HepG2 (cell line): Measurements from ENCODE around the gene RAPSN. TPM values are rescaled to one million over a fixed set of nuclear protein-coding genes. Genes with fewer than 3 reads are reported as not detected.

Source experiments
- CBFB ChIP-seq: sonication (generic); formaldehyde crosslinking; IDR thresholded peaks from 2 replicates; pipeline ENCODE4 v1.4.0; 2020; ENCODE audit warnings: missing genetic modification reagents
- ETV6 ChIP-seq: sonication (generic); formaldehyde crosslinking; conservative IDR thresholded peaks from 2 replicates; pipeline ENCODE4 v1.4.0; 2020; ENCODE audit warnings: missing genetic modification reagents
- FOSL1 ChIP-seq: sonication (generic); formaldehyde crosslinking; IDR thresholded peaks from 2 replicates; pipeline ENCODE4 v1.9.0; 2021; ENCODE audit warnings: missing genetic modification reagents, borderline replicate concordance
- FOXO4 ChIP-seq: sonication (generic); formaldehyde crosslinking; conservative IDR thresholded peaks from 2 replicates; pipeline ENCODE4 v1.8.1; 2023; ENCODE audit warnings: missing genetic modification reagents
- HCFC1 ChIP-seq: fragments of 150-350 bp; IDR thresholded peaks from 2 replicates; pipeline ENCODE4 v1.6.1; 2014; ENCODE audit warnings: low read depth, low read length
- MLXIP ChIP-seq: sonication (generic); formaldehyde crosslinking; IDR thresholded peaks from 2 replicates; pipeline ENCODE4 v1.9.0; 2021; ENCODE audit warnings: missing genetic modification reagents, borderline replicate concordance
- NFAT5 ChIP-seq: sonication (generic); formaldehyde crosslinking; IDR thresholded peaks from 2 replicates; pipeline ENCODE4 v1.4.0; 2020; ENCODE audit warnings: missing genetic modification reagents
- SNAPC5 ChIP-seq: sonication (generic); formaldehyde crosslinking; IDR thresholded peaks from 2 replicates; pipeline ENCODE4 v1.8.1; 2023; ENCODE audit warnings: mild to moderate bottlenecking, missing genetic modification reagents, borderline replicate concordance
- TEAD3 ChIP-seq: optimal IDR thresholded peaks from 2 replicates; pipeline ENCODE3; 2016; ENCODE audit warnings: borderline replicate concordance
- TSC22D2 ChIP-seq: sonication (generic); formaldehyde crosslinking; IDR thresholded peaks from 2 replicates; pipeline ENCODE4 v1.5.1; 2020; ENCODE audit warnings: missing genetic modification reagents, mild to moderate bottlenecking, borderline replicate concordance
- ZFAT ChIP-seq: sonication (generic); formaldehyde crosslinking; conservative IDR thresholded peaks from 2 replicates; pipeline ENCODE4 v1.8.1; 2023; ENCODE audit warnings: missing genetic modification reagents, inconsistent platforms
- ZFP36 ChIP-seq: fragments of 150-350 bp; IDR thresholded peaks from 2 replicates; pipeline ENCODE4 v1.6.1; 2018; ENCODE audit warnings: borderline replicate concordance, low read length, low read depth; ENCODE audit not compliant: partially characterized antibody
- ZNF34 ChIP-seq: sonication (generic); formaldehyde crosslinking; IDR thresholded peaks from 2 replicates; pipeline ENCODE4 v1.4.0; 2020; ENCODE audit warnings: mild to moderate bottlenecking, missing genetic modification reagents, borderline replicate concordance
- ZNF343 ChIP-seq: sonication (generic); formaldehyde crosslinking; IDR thresholded peaks from 2 replicates; pipeline ENCODE4 v1.4.0; 2020; ENCODE audit warnings: mild to moderate bottlenecking, missing genetic modification reagents
- ZNF7 ChIP-seq: IDR thresholded peaks from 2 replicates; pipeline ENCODE4 v1.6.1; 2016; ENCODE audit warnings: missing biosample characterization, missing genetic modification reagents
- ZNF879 ChIP-seq: sonication (generic); formaldehyde crosslinking; IDR thresholded peaks from 2 replicates; pipeline ENCODE4 v1.8.1; 2023; ENCODE audit warnings: missing genetic modification reagents
- polyA plus RNA-seq, 8 experiments: library from polyadenylated mRNA; depleted of rRNA in 3 of 8; stranded (reverse) in 7 of 8; unstranded in 1 of 8; fragments of >200 nt; fragmentation: Illumina TruSeq in 4 of 8; extraction: Trizol in 4 of 8; gene quantifications; 2 replicates each; pipeline versions ENCODE4 v1.2.1 to v1.2.3, GENCODE V29; 2011 to 2016; ENCODE audit warnings: low read depth in 4 of 8, missing spikeins in 1 of 8, mixed read lengths in 1 of 8; ENCODE audit not compliant: insufficient read depth in 1 of 8
- total RNA-seq, 5 experiments: library from RNA; depleted of rRNA; stranded (reverse); fragments of >200 nt; fragmentation: Illumina TruSeq; extraction: Trizol; gene quantifications; 2 replicates each; pipeline ENCODE4 v1.2.3, GENCODE V29; 2016; ENCODE audit warnings: low read depth in 1 of 5

The RAPSN gene
- total and polyA plus RNA-seq, 2 of the 13 experiments (the other 11 are each of a cell fraction or from before 2014, with no cell fraction given), result 0.15 to 1.2 TPM

GRCh38 chr11:47407746-47408590 is 41.0 kb downstream of the RAPSN start, which contains the start of gene SLC39A13 (continued):
- TF ChIP-seq FOXO4 (CRISPR knock-in tag), result no peak
- no peak for TF ChIP-seq MLXIP (CRISPR knock-in tag)
- TF ChIP-seq SNAPC5 (CRISPR knock-in tag), result no peak
- TF ChIP-seq ZFAT (CRISPR knock-in tag), result peak; percentile 56; the same call in 1 of the 2 replicates
- no peak; the same call in 1 of the 2 replicates for TF ChIP-seq TSC22D2 (CRISPR knock-in tag)
- peak; percentile 94 for TF ChIP-seq ETV6 (CRISPR knock-in tag)
- no peak for TF ChIP-seq ZNF7
- peak; percentile 89 for TF ChIP-seq ZNF343
- TF ChIP-seq ZNF879 (CRISPR knock-in tag), result no peak
- peak; percentile 71 for TF ChIP-seq CBFB
- TF ChIP-seq HCFC1, result peak; percentile 82
- no peak for TF ChIP-seq ZFP36
- no peak for TF ChIP-seq FOSL1
- TF ChIP-seq ZNF34, result peak; percentile 85; the same call in 1 of the 2 replicates
- no peak; the same call in 1 of the 2 replicates for TF ChIP-seq NFAT5 (CRISPR knock-in tag)
- peak; percentile 46 for TF ChIP-seq TEAD3 (CRISPR knock-in tag)
